Dedifferentiated amniotic fluid mesenchymal stem cell (primary cell): ENCODE data around the gene GPR31.
"Not testable (repeated sequence)": the region's sequence is repeated elsewhere in the genome, so short reads cannot be mapped to it uniquely, and the experiment has no call there.

ENCODE experiments used
- DNase-seq: peaks from one replicate; pipeline ENCODE4 v3.0.0-alpha.2; 2016; ENCODE audit errors: extremely low spot score

GPR31 gene

GRCh38 chr6:167157863-167158262 lies at the start of gene GPR31:
Gene GPR31, minus strand, starts transcription at chr6:167157980. Its CDS starts 149 bp downstream, at chr6:167157831.
- no peak for DNase-seq

GRCh38 chr6:167207527-167207926 lies 49.7 kb upstream of the GPR31 start:
- DNase-seq, result no peak

- DNase-seq, result not testable (repeated sequence)
These were observed 47.5 kb upstream of the GPR31 start for GRCh38 chr6:167205316-167205715.

- not testable (repeated sequence) for DNase-seq
These were observed 46.2 kb upstream of the GPR31 start for GRCh38 chr6:167204059-167204348.

- DNase-seq, result not testable (repeated sequence)
These were observed 45.7 kb upstream of the GPR31 start for GRCh38 chr6:167203261-167204058.

- not testable (repeated sequence) for DNase-seq
These were observed 44.8 kb upstream of the GPR31 start for GRCh38 chr6:167202613-167203012.

- DNase-seq, result no peak
These were observed 43.0 kb upstream of the GPR31 start for GRCh38 chr6:167200806-167201205.

GRCh38 chr6:167195941-167196610 lies 38.3 kb upstream of the GPR31 start:
- not testable (repeated sequence) for DNase-seq

GRCh38 chr6:167193515-167194125 lies 35.8 kb upstream of the GPR31 start:
- DNase-seq, result not testable (repeated sequence)

- not testable (repeated sequence) for DNase-seq
These were observed 33.3 kb upstream of the GPR31 start for GRCh38 chr6:167191043-167191583.

- not testable (repeated sequence) for DNase-seq
These were observed 29.5 kb upstream of the GPR31 start for GRCh38 chr6:167187275-167187674.

- DNase-seq, result not testable (repeated sequence)
These were observed 27.3 kb upstream of the GPR31 start for GRCh38 chr6:167185101-167185500.

- DNase-seq, result not testable (repeated sequence)
These were observed 25.1 kb upstream of the GPR31 start for GRCh38 chr6:167182913-167183314.

- not testable (repeated sequence) for DNase-seq
These were observed 23.6 kb upstream of the GPR31 start for GRCh38 chr6:167181351-167181750.

- DNase-seq, result not testable (repeated sequence)
These were observed 22.3 kb upstream of the GPR31 start for GRCh38 chr6:167180086-167180485.

- not testable (repeated sequence) for DNase-seq
These were observed 21.3 kb upstream of the GPR31 start for GRCh38 chr6:167178896-167179655.

GRCh38 chr6:167177271-167177670 lies 19.5 kb upstream of the GPR31 start:
- not testable (repeated sequence) for DNase-seq

- DNase-seq, result not testable (repeated sequence)
These were observed 14.2 kb upstream of the GPR31 start for GRCh38 chr6:167172011-167172410.

GRCh38 chr6:167171300-167171699 lies 13.5 kb upstream of the GPR31 start:
- DNase-seq, result not testable (repeated sequence)

GRCh38 chr6:167169867-167170266 lies 12.1 kb upstream of the GPR31 start:
- not testable (repeated sequence) for DNase-seq

- DNase-seq, result not testable (repeated sequence)
These were observed 10.5 kb upstream of the GPR31 start for GRCh38 chr6:167168296-167168695.

GRCh38 chr6:167167699-167168098 lies 9.9 kb upstream of the GPR31 start:
- not testable (repeated sequence) for DNase-seq
